Hepatocyte (in vitro differentiated cells): ENCODE data around the gene UGT8. TPM values are rescaled to one million over a fixed set of nuclear protein-coding genes. Genes with fewer than 3 reads are reported as not detected.
A peak's percentile ranks its signal among the peaks of the same experiment; 100 is the strongest.

Experiments
- DNase-seq: peaks from one replicate; pipeline ENCODE4 v3.0.0-alpha.2; 2016; ENCODE audit warnings: low spot score
- H2AFZ ChIP-seq: fragments of 200-600 bp; sonication (generic); 2 replicates; pipeline ENCODE4 v1.6.0; 2016; ENCODE audit warnings: antibody characterized with exemption, mild to moderate bottlenecking
- H3K27ac ChIP-seq: fragments of 200-600 bp; sonication (generic); 2 replicates; pipeline ENCODE4 v1.5.1; 2016; ENCODE audit warnings: mild to moderate bottlenecking
- H3K27me3 ChIP-seq: fragments of 200-600 bp; sonication (generic); 2 replicates; pipeline ENCODE4 v1.6.1; 2016
- H3K36me3 ChIP-seq: fragments of 200-600 bp; sonication (generic); replicated peaks from 2 replicates; pipeline ENCODE4 v1.5.1; 2016; ENCODE audit warnings: low read depth; ENCODE audit not compliant: insufficient read depth
- H3K4me1 ChIP-seq: fragments of 200-600 bp; sonication (generic); 2 replicates; pipeline ENCODE4 v1.5.1; 2016; ENCODE audit warnings: mild to moderate bottlenecking, moderate library complexity; ENCODE audit not compliant: insufficient read depth
- H3K4me2 ChIP-seq: fragments of 200-600 bp; sonication (generic); 2 replicates; pipeline ENCODE4 v1.6.0; 2016
- H3K4me3 ChIP-seq: fragments of 200-600 bp; sonication (generic); 2 replicates; pipeline ENCODE4 v1.5.1; 2016; ENCODE audit warnings: mild to moderate bottlenecking
- H3K79me2 ChIP-seq: fragments of 200-600 bp; sonication (generic); 2 replicates; pipeline ENCODE4 v1.6.0; 2017; ENCODE audit warnings: mild to moderate bottlenecking
- H3K9me2 ChIP-seq: fragments of 200-600 bp; sonication (generic); replicated peaks from 2 replicates; pipeline ENCODE4 v1.6.0; 2017; ENCODE audit warnings: mild to moderate bottlenecking; ENCODE audit not compliant: insufficient read depth
- H3K9me3 ChIP-seq: fragments of 200-600 bp; sonication (generic); 2 replicates; pipeline ENCODE4 v1.5.1; 2016; ENCODE audit warnings: low read depth, mild to moderate bottlenecking
- H4K20me1 ChIP-seq: fragments of 200-600 bp; sonication (generic); 2 replicates; pipeline ENCODE4 v1.6.0; 2016; ENCODE audit warnings: mild to moderate bottlenecking; ENCODE audit not compliant: insufficient read depth, poor library complexity, severe bottlenecking
- CTCF ChIP-seq: fragments of 200-600 bp; sonication (generic); IDR thresholded peaks from 2 replicates; pipeline ENCODE4 v1.5.1; 2016; ENCODE audit warnings: antibody characterized with exemption, mild to moderate bottlenecking; ENCODE audit not compliant: poor library complexity
- EZH2 ChIP-seq: fragments of 200-600 bp; sonication (generic); IDR thresholded peaks from 2 replicates; pipeline ENCODE4 v1.6.1; 2016; ENCODE audit warnings: antibody characterized with exemption, mild to moderate bottlenecking, borderline replicate concordance
- EZH2phosphoT487 ChIP-seq: fragments of 200-600 bp; sonication (generic); IDR thresholded peaks from one replicate; pipeline ENCODE4 v1.6.1; 2018; ENCODE audit warnings: antibody characterized with exemption, mild to moderate bottlenecking, low read depth, moderate library complexity; ENCODE audit not compliant: unreplicated experiment, severe bottlenecking
- WGBS: methylation state at CpG from one replicate; pipeline ENCODE4 v1.1.6; 2016; ENCODE audit warnings: low lambda C conversion rate; ENCODE audit errors: missing lambda C conversion rate; 5-methylcytosine and 5-hydroxymethylcytosine counted together
- polyA plus RNA-seq: library from polyadenylated mRNA; unstranded; fragments of >200 nt; fragmentation: Nextera tagmentation; extraction: Ambion mirVana; gene quantifications from 2 replicates; pipeline ENCODE4 v1.2.1, GENCODE V29; 2016
- total RNA-seq: library from RNA; depleted of rRNA; stranded (reverse); fragments of >200 nt; gene quantifications from 2 replicates; pipeline ENCODE4 v1.2.3, GENCODE V29; 2014

The UGT8 gene
- total and polyA plus RNA-seq, 2 experiments from 2014 or later, result 17.0 to 47.2 TPM

- Histone ChIP-seq H2AFZ (no peak overlapping the region), H3K27ac (no peak overlapping the region), H3K9me3 (no peaks in the 10 kb centered on the region), H3K4me2 (no peak overlapping the region), H3K9me2 (no peaks in the 10 kb centered on the region), H3K79me2 (peaks cover 26% of the 10 kb centered on the region), H3K36me3 (no peaks in the 10 kb centered on the region), H3K4me1 (no peaks in the 10 kb centered on the region), H4K20me1 (no peaks in the 10 kb centered on the region), H3K4me3 (no peak overlapping the region), H3K27me3 (no peaks in the 10 kb centered on the region)
- no peak for TF ChIP-seq EZH2
- TF ChIP-seq CTCF, result no peak
- TF ChIP-seq EZH2phosphoT487, result no peak
- WGBS, result 93% methylated on average over 4 of the region's 4 CpGs
- DNase-seq, result no peak
Measured at GRCh38 chr4:114658776-114659175, 60.2 kb downstream of the UGT8 start.

DNA sequence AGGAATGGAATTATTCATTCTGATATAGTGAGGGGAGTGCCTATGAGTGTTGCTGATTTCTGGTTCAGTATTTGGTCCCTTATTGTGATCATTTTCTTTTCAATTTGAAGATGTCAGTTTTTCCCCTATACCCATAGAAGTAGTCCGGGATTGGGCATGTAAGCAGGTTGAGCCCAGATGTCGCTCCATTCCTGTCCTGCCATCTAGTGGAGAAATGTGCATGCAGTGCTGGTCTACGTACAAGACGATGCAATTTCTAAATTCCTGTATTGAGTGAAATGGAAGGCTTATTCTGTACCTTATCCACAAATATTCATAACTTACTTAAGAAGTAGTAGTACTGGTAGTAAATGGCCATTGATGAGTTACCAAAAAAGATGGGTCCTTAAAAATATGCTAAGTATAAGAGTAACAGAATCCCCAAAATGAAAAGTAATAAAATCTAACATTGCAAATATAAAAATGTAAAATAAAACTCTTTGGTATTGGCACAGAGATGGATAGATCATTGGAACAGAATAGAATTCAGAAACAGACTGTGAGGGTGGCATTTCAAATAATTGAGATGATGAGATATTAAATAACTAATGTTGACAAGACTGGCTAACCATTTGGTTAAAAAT lies 60.9 kb downstream of the UGT8 start:
- H3K27ac ChIP-seq, result no peak overlapping the region
- H3K27me3 ChIP-seq, result no peaks in the 10 kb centered on the region
- H3K36me3 ChIP-seq, result no peaks in the 10 kb centered on the region
- WGBS, result 3% methylated on average over 4 of the region's 4 CpGs
- DNase-seq, result peak; percentile 79
- H2AFZ ChIP-seq, result no peak overlapping the region
- H3K9me2 ChIP-seq, result no peaks in the 10 kb centered on the region
- no peak overlapping the region for H3K4me3 ChIP-seq
- no peaks in the 10 kb centered on the region for H4K20me1 ChIP-seq
- TF ChIP-seq EZH2 (no peak), CTCF (peak; percentile 93)
- H3K9me3 ChIP-seq, result no peaks in the 10 kb centered on the region
- no peak overlapping the region for H3K4me2 ChIP-seq
- H3K4me1 ChIP-seq, result no peaks in the 10 kb centered on the region
- peaks cover 26% of the 10 kb centered on the region for H3K79me2 ChIP-seq

DNA sequence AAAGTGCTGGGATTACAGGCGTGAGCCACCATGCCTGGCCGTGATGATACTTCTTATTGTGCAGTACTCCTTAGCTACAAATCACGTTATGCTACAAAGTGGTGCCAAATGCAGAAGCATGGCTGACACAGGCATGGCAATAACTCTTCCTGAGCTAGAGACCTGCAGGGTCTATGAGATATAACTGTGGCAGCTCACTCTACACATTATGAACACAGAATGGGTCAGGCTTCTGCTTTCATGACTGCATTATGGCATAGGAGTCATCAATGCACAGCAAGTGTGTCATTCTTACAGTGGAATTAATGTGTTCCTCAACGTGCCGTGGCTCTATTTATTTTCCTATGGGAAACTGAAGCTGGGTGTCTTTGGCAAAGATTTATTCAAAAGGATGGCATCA lies 64.5 kb downstream of the UGT8 start:
- Histone ChIP-seq H3K9me2 (no peaks in the 10 kb centered on the region), H3K4me1 (no peaks in the 10 kb centered on the region), H3K4me3 (no peak overlapping the region), H3K27me3 (no peaks in the 10 kb centered on the region), H2AFZ (no peak overlapping the region), H3K36me3 (no peaks in the 10 kb centered on the region), H3K4me2 (no peak overlapping the region), H3K9me3 (no peaks in the 10 kb centered on the region), H3K79me2 (peaks cover 8% of the 10 kb centered on the region), H4K20me1 (no peaks in the 10 kb centered on the region), H3K27ac (no peak overlapping the region)
- no peak for TF ChIP-seq EZH2phosphoT487
- no peak for TF ChIP-seq EZH2
- no peak for TF ChIP-seq CTCF
- 97% methylated on average over 5 of the region's 5 CpGs for WGBS
- no peak for DNase-seq
